NCI-H1417 treated with DMSO at 0.1 percent for 48 hours (cell line): Measurements from ENCODE around the gene XPO4.

Source experiments
- DNase-seq: peaks from one replicate; lab custom pipeline; 2025; lab: John Stamatoyannopoulos, UW

The XPO4 gene

GRCh38 chr13:20728579-20729311, 173.8 kb downstream of the XPO4 start:
- DNase-seq = no peak

- no peak for DNase-seq
These were observed 174.7 kb downstream of the XPO4 start for GRCh38 chr13:20727856-20728255.
